HCT116 (cell line): Measurements from ENCODE around the gene GRIN2A. TPM values are rescaled to one million over a fixed set of nuclear protein-coding genes. Genes with fewer than 3 reads are reported as not detected.

Experiments
- ATAC-seq: fragments of 200-7000 bp; cut with Tn5 transposase; 2 replicates; pipeline ENCODE4 v1.9.1; 2020; ENCODE audit warnings: mild to moderate bottlenecking, moderate library complexity
- BruUV-seq: library from RNA; stranded (reverse); fragments of 400-500 nt; replicated peaks from 2 replicates; lab custom pipeline; 2021; lab: Mats Ljungman, UMichigan
- CTCF ChIA-PET: fragments of 300-600 bp; sonication (Branson Sonifier 250); formaldehyde crosslinking; loops from one replicate; lab custom pipeline; 2021; ENCODE audit warnings: antibody characterized with exemption; lab: Charles Lee
- POLR2A ChIA-PET: fragments of 300-600, 350-600 bp; sonication (Branson Sonifier 250); formaldehyde crosslinking; loops from one replicate; lab custom pipeline; 2021; ENCODE audit warnings: antibody characterized with exemption; lab: Charles Lee
- RAD21 ChIA-PET, 2 experiments: fragments of 300-600 bp; sonication (Branson Sonifier 250); formaldehyde crosslinking; loops; one replicate each; lab custom pipeline; 2023; ENCODE audit warnings: low total read pairs in 2 of 2; ENCODE audit not compliant: uncharacterized antibody in 2 of 2, unreplicated experiment in 2 of 2, low non-redundant PET in 1 of 2; lab: Charles Lee
- DNase-seq: peaks from one replicate; pipeline ENCODE4 v3.0.0-alpha.2; 2010; ENCODE audit warnings: low read depth, low spot score
- H2AFZ ChIP-seq: fragments of 200-600 bp; shearing (Covaris generic), sonication (generic); 2 replicates; pipeline ENCODE4 v1.6.1; 2017; ENCODE audit warnings: low read depth, mixed run types, mixed read lengths, antibody characterized with exemption, low read length; ENCODE audit not compliant: poor library complexity, severe bottlenecking
- H3K27ac ChIP-seq: 2 replicates; pipeline ENCODE4 v1.5.1; 2012; ENCODE audit warnings: low read depth, low read length
- H3K27me3 ChIP-seq: fragments of 200-600 bp; sonication (generic); 2 replicates; pipeline ENCODE4 v1.6.1; 2016; ENCODE audit warnings: mixed run types, low read length, mixed read lengths; ENCODE audit not compliant: insufficient read depth
- H3K36me3 ChIP-seq, 2 experiments: fragments of 200-500 bp in 1 of 2; fragments of 200-600 bp in 1 of 2; sonication (Bioruptor generic) in 1 of 2; sonication (generic) in 1 of 2; 2 replicates each; pipeline versions ENCODE4 v1.5.1 to v1.6.1; 2014 to 2016; ENCODE audit warnings: low read length in 2 of 2, inconsistent platforms in 1 of 2, mixed read lengths in 1 of 2, mixed run types in 1 of 2; ENCODE audit not compliant: insufficient read depth in 2 of 2, control insufficient read depth in 1 of 2
- H3K4me1 ChIP-seq, 2 experiments: fragments of 200-600 bp in 1 of 2; sonication (generic) in 1 of 2; 2 replicates each; pipeline versions ENCODE4 v1.5.1 to v1.6.1; 2012 to 2017; ENCODE audit warnings: low read length in 2 of 2, inconsistent platforms in 1 of 2, mild to moderate bottlenecking in 1 of 2, mixed read lengths in 1 of 2, mixed run types in 1 of 2, moderate library complexity in 1 of 2; ENCODE audit not compliant: insufficient read depth in 2 of 2, control insufficient read depth in 1 of 2
- H3K4me2 ChIP-seq: fragments of 200-600 bp; sonication (generic); 2 replicates; pipeline ENCODE4 v1.6.1; 2017; ENCODE audit warnings: mixed run types, low read length, mixed read lengths
- H3K4me3 ChIP-seq, 2 experiments: fragments of 200-600 bp in 1 of 2; sonication (generic) in 1 of 2; replicated peaks in 1 of 2; 2 replicates each; pipeline ENCODE4 v1.5.1; 2011 to 2016; ENCODE audit warnings: low read length in 2 of 2, control low read depth in 1 of 2, low read depth in 1 of 2, mild to moderate bottlenecking in 1 of 2, mixed read lengths in 1 of 2, mixed run types in 1 of 2
- H3K79me2 ChIP-seq: fragments of 200-600 bp; sonication (generic); 2 replicates; pipeline ENCODE4 v1.6.1; 2017; ENCODE audit warnings: mild to moderate bottlenecking, mixed run types, low read length, moderate library complexity, mixed read lengths; ENCODE audit not compliant: insufficient read depth
- H3K9ac ChIP-seq: fragments of 200-600 bp; sonication (generic); 2 replicates; pipeline ENCODE4 v1.6.1; 2016; ENCODE audit warnings: low read length, mixed read lengths
- H3K9me2 ChIP-seq: fragments of 200-600 bp; sonication (generic), shearing (Covaris generic); 2 replicates; pipeline ENCODE4 v1.6.1; 2017; ENCODE audit warnings: mixed run types, mild to moderate bottlenecking, moderate library complexity; ENCODE audit not compliant: insufficient read depth
- H3K9me3 ChIP-seq, 2 experiments: fragments of 200-500 bp in 1 of 2; fragments of 200-600 bp in 1 of 2; sonication (Bioruptor generic) in 1 of 2; sonication (generic) in 1 of 2; 2 replicates each; pipeline ENCODE4 v1.6.1; 2014 to 2017; ENCODE audit warnings: low read length in 2 of 2, mixed read lengths in 2 of 2, inconsistent platforms in 1 of 2, low read depth in 1 of 2, mild to moderate bottlenecking in 1 of 2, mixed run types in 1 of 2, moderate library complexity in 1 of 2; ENCODE audit not compliant: control insufficient read depth in 1 of 2, insufficient read depth in 1 of 2
- H4K20me1 ChIP-seq: fragments of 200-600 bp; sonication (generic), shearing (Covaris generic); 2 replicates; pipeline ENCODE4 v1.6.1; 2017; ENCODE audit warnings: mixed run types, mild to moderate bottlenecking, moderate library complexity; ENCODE audit not compliant: insufficient read depth
- EGR1 ChIP-seq: IDR thresholded peaks from 2 replicates; pipeline ENCODE4 v1.6.1; 2012; ENCODE audit warnings: low read depth
- EZH2 ChIP-seq: fragments of 200-600 bp; sonication (generic); IDR thresholded peaks from 2 replicates; pipeline ENCODE4 v1.6.1; 2017; ENCODE audit warnings: antibody characterized with exemption, mixed run types
- EZH2phosphoT487 ChIP-seq: fragments of 200-600 bp; IDR thresholded peaks from 2 replicates; pipeline ENCODE4 v1.6.1; 2018; ENCODE audit warnings: antibody characterized with exemption, borderline replicate concordance
- FOSL1 ChIP-seq: IDR thresholded peaks from 2 replicates; pipeline ENCODE4 v1.6.1; 2012; ENCODE audit warnings: low read depth
- JUND ChIP-seq: IDR thresholded peaks from 2 replicates; pipeline ENCODE4 v1.6.1; 2012
- POLR2A ChIP-seq: IDR thresholded peaks from 2 replicates; pipeline ENCODE4 v1.7.0; 2011; ENCODE audit warnings: borderline replicate concordance; ENCODE audit not compliant: insufficient read depth, insufficient read length; ENCODE audit errors: extremely low read depth
- RAD21 ChIP-seq: IDR thresholded peaks from 2 replicates; pipeline ENCODE4 v1.6.1; 2012; ENCODE audit warnings: low read depth, mild to moderate bottlenecking
- SRF ChIP-seq: IDR thresholded peaks from 2 replicates; pipeline ENCODE4 v1.6.1; 2012; ENCODE audit warnings: low read depth
- TCF7L2 ChIP-seq: IDR thresholded peaks from 2 replicates; pipeline ENCODE4 v1.7.0; 2011; ENCODE audit warnings: borderline replicate concordance, inconsistent platforms; ENCODE audit not compliant: insufficient read depth, insufficient read length; ENCODE audit errors: extremely low read depth
- ZFX ChIP-seq: fragments of 450-650 bp; IDR thresholded peaks from 2 replicates; pipeline ENCODE4 v1.6.1; 2017
- intact Hi-C: fragments of 100-400 bp; cut with micrococcal nuclease; formaldehyde crosslinking; loops from 2 replicates; pipeline ENCODE4 v1.10.0; 2022
- total RNA-seq: library from RNA; stranded (reverse); gene quantifications from one replicate; pipeline ENCODE4 v1.2.1, GENCODE V29; 2021; ENCODE audit not compliant: unreplicated experiment

GRIN2A gene
- total RNA-seq, 1 experiment from 2014 or later: 0.02 TPM

DNA sequence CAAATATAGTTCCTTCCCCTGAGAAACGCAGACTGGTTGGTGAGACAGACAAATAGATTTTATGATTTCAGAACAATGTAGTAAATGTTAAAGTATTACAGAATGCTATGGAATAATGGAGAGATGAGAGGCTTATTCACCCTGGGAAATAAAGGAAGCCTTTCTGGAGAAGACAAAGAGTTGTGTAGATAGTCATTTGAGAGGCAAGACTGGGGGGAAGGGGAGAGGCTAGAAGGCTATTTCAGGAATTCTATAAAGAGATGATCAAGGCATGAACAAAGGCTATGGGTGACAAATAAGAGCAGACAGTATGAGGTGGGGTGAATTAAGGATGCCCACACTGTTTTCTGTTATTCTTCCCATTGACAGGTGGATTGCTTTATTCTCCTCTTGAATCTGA, 211.4 kb downstream of the GRIN2A start:
- no peaks in the 10 kb centered on the region for H3K79me2 ChIP-seq
- POLR2A ChIA-PET: no interaction called here
- DNase-seq: no peak
- H2AFZ ChIP-seq: no peak overlapping the region
- BruUV-seq: no TSS peak
- no peaks in the 10 kb centered on the region for H3K9me3 ChIP-seq
- H3K27me3 ChIP-seq: peaks cover 8% of the 10 kb centered on the region; the same call in 1 of the 2 replicates
- H3K4me3 ChIP-seq: no peak overlapping the region
- H3K9ac ChIP-seq: no peak overlapping the region
- ATAC-seq: no peak
- H3K4me1 ChIP-seq: no peaks in the 10 kb centered on the region
- no peaks in the 10 kb centered on the region for H3K9me2 ChIP-seq
- intact Hi-C loops: no loop called here
- H4K20me1 ChIP-seq: no peaks in the 10 kb centered on the region
- H3K4me2 ChIP-seq: no peak overlapping the region
- no peaks in the 10 kb centered on the region for H3K36me3 ChIP-seq
- CTCF ChIA-PET: no interaction called here
- H3K27ac ChIP-seq: no peak overlapping the region
- RAD21 ChIA-PET: no interaction called here
- no peak for TF ChIP-seq SRF
- no peak for TF ChIP-seq FOSL1
- no peak for TF ChIP-seq RAD21
- TF ChIP-seq EZH2phosphoT487: no peak
- TF ChIP-seq EGR1: no peak
- TF ChIP-seq TCF7L2: no peak

DNA sequence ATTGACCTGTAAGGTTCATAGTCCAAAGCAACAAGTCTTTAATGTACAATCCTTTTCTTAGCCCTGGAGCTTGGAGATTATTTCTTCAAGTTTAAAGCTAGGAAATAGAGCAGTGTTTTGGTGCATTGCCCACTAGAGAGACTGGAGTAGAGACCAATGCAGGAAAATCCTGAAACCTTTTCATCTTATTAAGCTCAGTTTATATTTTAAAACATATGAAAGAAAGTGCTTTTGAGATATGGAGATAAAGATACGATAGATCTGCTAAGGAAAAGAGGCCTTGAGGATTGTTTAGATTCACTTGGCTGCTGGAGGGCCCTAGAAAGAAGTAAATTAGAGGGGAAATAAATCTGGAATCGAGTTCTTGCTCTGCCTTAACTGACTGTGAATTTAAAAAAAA, 212.0 kb downstream of the GRIN2A start:
- intact Hi-C loops: no loop called here
- Histone ChIP-seq H3K27me3 (peaks cover 2% of the 10 kb centered on the region; the same call in 1 of the 2 replicates), H3K9me2 (no peaks in the 10 kb centered on the region), H2AFZ (no peak overlapping the region), H3K4me2 (no peak overlapping the region), H4K20me1 (no peaks in the 10 kb centered on the region), H3K9ac (no peak overlapping the region), H3K27ac (no peak overlapping the region), H3K4me1 (no peaks in the 10 kb centered on the region), H3K36me3 (no peaks in the 10 kb centered on the region), H3K79me2 (no peaks in the 10 kb centered on the region), H3K9me3 (no peaks in the 10 kb centered on the region), H3K4me3 (no peak overlapping the region)
- DNase-seq (no peak), ATAC-seq (no peak)
- TF ChIP-seq FOSL1 (no peak), EGR1 (no peak), JUND (no peak), POLR2A (no peak), ZFX (no peak), EZH2 (no peak)
- RAD21 ChIA-PET: no interaction called here
- BruUV-seq: no TSS peak
- CTCF ChIA-PET: no interaction called here
- POLR2A ChIA-PET: no interaction called here
